Hepatocyte (in vitro differentiated cells): ENCODE data around the gene MOV10.

Experiments
- CTCF ChIP-seq: fragments of 200-600 bp; sonication (generic); IDR thresholded peaks from 2 replicates; pipeline ENCODE4 v1.5.1; 2016; ENCODE audit warnings: antibody characterized with exemption, mild to moderate bottlenecking; ENCODE audit not compliant: poor library complexity
- EZH2 ChIP-seq: fragments of 200-600 bp; sonication (generic); IDR thresholded peaks from 2 replicates; pipeline ENCODE4 v1.6.1; 2016; ENCODE audit warnings: antibody characterized with exemption, mild to moderate bottlenecking, borderline replicate concordance

- TF ChIP-seq EZH2 = no peak
- TF ChIP-seq CTCF = no peak
These were observed 34.0 kb downstream of the MOV10 start for GRCh38 chr1:112708489-112708888.
